HG03558 (cell line): Measurements from ENCODE around the gene RSAD1.

Experiments
- ATAC-seq: cut with Tn5 transposase; IDR thresholded peaks from one replicate; pipeline ENCODE4 v1.9.1; 2021; ENCODE audit warnings: moderate number of reproducible peaks; ENCODE audit not compliant: unreplicated experiment; ENCODE audit errors: extremely low read depth

The RSAD1 gene

DNA sequence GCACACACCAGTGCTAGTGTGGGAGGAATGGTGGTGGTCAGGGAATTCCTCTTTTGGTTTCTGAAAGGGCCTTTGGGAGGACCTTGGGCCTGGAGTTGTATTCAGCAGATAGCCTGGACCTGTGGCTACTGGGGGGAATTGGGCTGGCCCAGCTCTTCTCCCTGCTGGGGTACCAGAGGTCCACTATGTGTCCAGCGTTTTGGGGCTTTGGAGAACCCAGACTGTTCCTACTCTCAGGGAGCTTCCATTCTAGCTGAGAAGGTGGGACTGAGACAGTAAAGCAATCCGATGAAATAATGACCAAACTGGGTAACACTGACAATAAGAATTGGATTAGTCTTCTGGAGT is 56.3 kb downstream of the RSAD1 start:
- ATAC-seq = no peak

DNA sequence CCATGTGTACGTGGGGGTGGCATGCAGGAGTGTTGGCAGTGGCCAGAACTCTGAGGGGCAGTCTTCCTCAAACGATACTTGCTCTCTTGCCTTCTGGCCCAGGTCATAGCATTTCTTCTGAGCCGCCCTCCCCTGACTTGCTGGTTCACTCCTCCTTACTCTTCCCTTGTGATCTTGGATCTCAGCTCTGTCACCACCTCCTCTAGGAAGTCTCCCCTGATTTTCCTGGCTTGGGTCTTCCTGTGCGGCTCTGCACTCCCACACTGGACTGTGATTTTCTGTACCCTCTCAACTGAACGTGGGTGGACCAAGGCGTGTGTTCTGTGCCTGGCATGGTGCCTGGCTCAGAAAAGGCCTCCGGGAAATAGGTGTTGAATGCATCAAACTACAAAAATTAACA is 56.7 kb downstream of the RSAD1 start:
- ATAC-seq = no peak
